C4-2B (cell line): ENCODE measurements around the gene MGST2.

Experiments
- ZFX ChIP-seq: fragments of 450-650 bp; IDR thresholded peaks from 2 replicates; pipeline ENCODE4 v1.6.1; 2017
- TF ChIP-seq, protein P1 (sequence below): fragments of 450-650 bp; conservative IDR thresholded peaks from 2 replicates; pipeline ENCODE4 v1.5.1; 2017; ENCODE audit warnings: mild to moderate bottlenecking

DNA sequence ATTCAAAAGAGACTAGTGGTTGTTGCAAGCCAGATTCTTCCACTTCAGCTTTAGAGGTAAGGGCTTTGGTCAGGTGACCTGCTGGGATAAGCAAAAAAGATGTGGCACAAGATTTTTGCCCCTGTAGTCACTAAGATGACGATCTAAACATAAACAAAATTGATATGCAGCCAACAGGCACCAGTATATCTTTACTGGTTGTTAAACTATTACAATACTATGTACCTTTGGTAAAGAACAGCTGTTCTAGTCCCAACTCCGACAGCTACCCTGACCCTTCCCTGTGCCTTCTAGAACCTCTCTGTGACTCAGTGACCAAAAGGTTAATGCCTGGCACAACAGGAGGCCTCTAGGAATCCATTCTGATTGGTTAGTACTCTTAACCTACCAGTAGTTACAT, 59.6 kb downstream of the MGST2 start:
- TF ChIP-seq, protein P1, sequence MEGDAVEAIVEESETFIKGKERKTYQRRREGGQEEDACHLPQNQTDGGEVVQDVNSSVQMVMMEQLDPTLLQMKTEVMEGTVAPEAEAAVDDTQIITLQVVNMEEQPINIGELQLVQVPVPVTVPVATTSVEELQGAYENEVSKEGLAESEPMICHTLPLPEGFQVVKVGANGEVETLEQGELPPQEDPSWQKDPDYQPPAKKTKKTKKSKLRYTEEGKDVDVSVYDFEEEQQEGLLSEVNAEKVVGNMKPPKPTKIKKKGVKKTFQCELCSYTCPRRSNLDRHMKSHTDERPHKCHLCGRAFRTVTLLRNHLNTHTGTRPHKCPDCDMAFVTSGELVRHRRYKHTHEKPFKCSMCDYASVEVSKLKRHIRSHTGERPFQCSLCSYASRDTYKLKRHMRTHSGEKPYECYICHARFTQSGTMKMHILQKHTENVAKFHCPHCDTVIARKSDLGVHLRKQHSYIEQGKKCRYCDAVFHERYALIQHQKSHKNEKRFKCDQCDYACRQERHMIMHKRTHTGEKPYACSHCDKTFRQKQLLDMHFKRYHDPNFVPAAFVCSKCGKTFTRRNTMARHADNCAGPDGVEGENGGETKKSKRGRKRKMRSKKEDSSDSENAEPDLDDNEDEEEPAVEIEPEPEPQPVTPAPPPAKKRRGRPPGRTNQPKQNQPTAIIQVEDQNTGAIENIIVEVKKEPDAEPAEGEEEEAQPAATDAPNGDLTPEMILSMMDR, result no peak
- no peak for TF ChIP-seq ZFX
